Measurements from ENCODE around the gene PSTK. TPM values are rescaled to one million over a fixed set of nuclear protein-coding genes. Genes with fewer than 3 reads are reported as not detected.

Gene PSTK
- total RNA-seq: 4.1 and 4.5 TPM in 2 replicates

GRCh38 chr10:122980209-122981065 lies at the start of gene PSTK:
Gene PSTK, plus strand, starts transcription at chr10:122980401. Its CDS starts 79 bp downstream, at chr10:122980480.

GRCh38 chr10:122953902-122954730 lies 26.1 kb upstream of the PSTK start, which contains the start of gene C10orf88:
Gene C10orf88, minus strand, starts transcription at chr10:122954227. Its CDS starts 49 bp downstream, at chr10:122954178.

GRCh38 chr10:123008355-123009104 lies 28.3 kb downstream of the PSTK start, which contains the start of the genes ACADSB and IKZF5:
Gene ACADSB, plus strand, starts transcription at chr10:123009006. Its CDS starts 24 bp downstream, at chr10:123009030.
Gene IKZF5, minus strand, starts transcription at chr10:123008795. Its CDS starts 10,170 bp downstream, at chr10:122998625.

Other genes starting within 250 kb of the PSTK start
- gene CUZD1, start 134.5 kb upstream of the PSTK start, total RNA-seq: 0.13 and 0.44 TPM in 2 replicates
- gene FAM24B, start 100.8 kb upstream of the PSTK start, total RNA-seq: 2.9 and 3.7 TPM in 2 replicates
- gene FAM24A, start 69.8 kb upstream of the PSTK start, total RNA-seq: not detected in 2 replicates
- gene C10orf88, start 26.2 kb upstream of the PSTK start, total RNA-seq: 10.6 and 12.5 TPM in 2 replicates
- gene IKZF5, start 28.4 kb downstream of the PSTK start, total RNA-seq: 1.5 and 2.9 TPM in 2 replicates
- gene ACADSB, start 28.6 kb downstream of the PSTK start, total RNA-seq: 6.3 and 6.9 TPM in 2 replicates
- gene HMX3, start 155.6 kb downstream of the PSTK start, total RNA-seq: not detected in 2 replicates
- not detected in 2 replicates for gene HMX2, start 167.7 kb downstream of the PSTK start, total RNA-seq
- 226 and 246 TPM in 2 replicates for gene BUB3, start 174.0 kb downstream of the PSTK start, total RNA-seq

Measured in aortic smooth muscle cell (primary cell).